ENCODE measurements around the gene TNFRSF18. TPM values are rescaled to one million over a fixed set of nuclear protein-coding genes. Genes with fewer than 3 reads are reported as not detected.
"Not testable (repeated sequence)": the region's sequence is repeated elsewhere in the genome, so short reads cannot be mapped to it uniquely, and the experiment has no call there.

Gene TNFRSF18, protein sequence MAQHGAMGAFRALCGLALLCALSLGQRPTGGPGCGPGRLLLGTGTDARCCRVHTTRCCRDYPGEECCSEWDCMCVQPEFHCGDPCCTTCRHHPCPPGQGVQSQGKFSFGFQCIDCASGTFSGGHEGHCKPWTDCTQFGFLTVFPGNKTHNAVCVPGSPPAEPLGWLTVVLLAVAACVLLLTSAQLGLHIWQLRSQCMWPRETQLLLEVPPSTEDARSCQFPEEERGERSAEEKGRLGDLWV
- total RNA-seq, result not detected

- DNase-seq, result no peak
Observed at GRCh38 chr1:1206376-1206965, at the start of gene TNFRSF18. TSS of gene TNFRSF18 (minus strand) at chr1:1206592. CDS start at chr1:1206571, 21 bp downstream.

DNA sequence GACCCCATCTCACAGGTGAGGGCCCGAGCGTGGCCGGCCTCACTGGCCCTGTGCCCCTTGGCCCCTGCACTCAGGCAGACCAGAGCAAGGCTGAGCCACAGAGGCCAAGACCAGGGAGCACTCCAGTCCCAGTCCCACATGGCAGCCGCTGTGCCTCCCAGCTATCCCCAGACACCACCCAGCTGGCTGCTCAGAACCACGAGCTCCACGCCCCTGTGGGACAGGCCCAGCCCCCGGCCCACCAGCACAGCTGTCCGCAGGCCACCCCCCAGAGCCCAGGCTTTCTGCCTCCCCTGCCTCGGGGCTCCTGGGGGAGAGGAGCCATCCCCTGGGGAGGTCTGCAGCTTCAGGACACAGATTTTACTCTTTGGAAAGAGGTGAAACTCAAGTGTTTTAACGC is 49.2 kb upstream of the TNFRSF18 start:
- DNase-seq, result no peak

- DNase-seq, result no peak
Observed at GRCh38 chr1:1255078-1255477, 48.7 kb upstream of the TNFRSF18 start.

DNA sequence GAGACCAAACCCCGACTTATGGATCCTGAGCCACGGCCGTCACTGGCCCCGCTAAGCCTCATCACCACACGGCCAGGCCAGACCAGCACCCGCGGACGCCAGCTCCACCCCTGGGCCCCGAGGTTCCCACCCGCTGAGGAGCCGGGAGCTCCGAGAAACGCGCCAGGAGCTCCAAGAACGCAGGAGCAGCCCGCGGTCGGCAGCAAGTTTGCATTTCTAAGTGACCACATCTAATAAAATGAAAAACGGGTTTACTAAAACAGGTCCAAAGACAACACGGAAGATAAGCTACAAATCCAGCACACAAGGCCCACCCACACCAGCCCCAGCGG is 48.2 kb upstream of the TNFRSF18 start:
- DNase-seq, result no peak

DNA sequence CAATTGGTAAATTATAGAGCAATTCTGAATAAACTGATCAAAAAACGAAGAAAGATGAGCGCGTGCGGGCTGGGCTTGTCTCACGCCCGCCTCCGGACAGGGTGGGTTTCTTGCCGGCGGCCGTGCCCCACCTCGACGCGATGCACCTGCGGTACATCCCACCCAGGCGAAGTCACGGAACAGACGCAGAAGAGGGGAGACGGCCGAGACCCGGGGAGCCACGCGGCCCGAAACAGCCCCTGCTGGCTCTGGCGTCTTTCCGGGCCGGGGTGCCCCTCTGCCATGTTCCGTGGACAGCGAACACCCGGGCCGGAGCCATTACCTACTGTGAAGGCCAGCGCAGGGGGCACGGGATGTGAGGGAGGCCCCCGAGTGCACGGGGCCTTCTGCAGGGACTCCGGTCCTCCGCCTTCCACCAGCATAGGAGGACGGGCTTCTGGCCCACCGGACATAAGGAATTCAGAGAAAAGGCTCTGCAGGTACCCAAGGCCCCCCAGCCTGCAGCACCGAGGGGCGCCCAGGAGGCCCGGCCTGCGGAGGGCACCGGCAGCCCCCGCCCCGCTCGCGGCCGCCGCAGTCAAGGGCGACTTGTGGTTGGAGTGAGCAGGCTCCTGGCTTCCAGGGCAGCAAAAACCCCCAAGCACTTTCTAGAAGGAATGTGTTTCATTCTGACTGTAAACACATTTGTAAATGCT is 47.7 kb upstream of the TNFRSF18 start:
- no peak for DNase-seq

DNA sequence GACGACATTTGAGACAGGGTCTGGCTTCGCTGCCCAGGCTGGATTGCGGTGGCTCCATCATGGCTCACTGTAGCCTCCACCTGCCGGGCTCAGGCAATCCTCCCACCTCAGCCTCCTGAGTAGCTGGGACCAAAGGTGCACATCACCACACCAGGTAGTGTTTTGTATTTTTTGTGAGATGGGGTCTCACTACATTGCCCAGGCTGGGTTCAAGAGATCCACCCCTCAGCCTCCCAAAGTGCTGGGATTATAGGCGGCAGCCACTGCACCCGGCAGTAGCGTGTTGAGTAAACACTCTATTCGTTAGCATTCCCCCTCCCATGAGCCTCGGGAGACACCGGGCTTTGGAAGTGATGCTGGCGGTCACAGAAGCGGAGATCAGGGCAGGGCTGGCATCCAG is 46.9 kb upstream of the TNFRSF18 start:
- DNase-seq, result no peak

DNA sequence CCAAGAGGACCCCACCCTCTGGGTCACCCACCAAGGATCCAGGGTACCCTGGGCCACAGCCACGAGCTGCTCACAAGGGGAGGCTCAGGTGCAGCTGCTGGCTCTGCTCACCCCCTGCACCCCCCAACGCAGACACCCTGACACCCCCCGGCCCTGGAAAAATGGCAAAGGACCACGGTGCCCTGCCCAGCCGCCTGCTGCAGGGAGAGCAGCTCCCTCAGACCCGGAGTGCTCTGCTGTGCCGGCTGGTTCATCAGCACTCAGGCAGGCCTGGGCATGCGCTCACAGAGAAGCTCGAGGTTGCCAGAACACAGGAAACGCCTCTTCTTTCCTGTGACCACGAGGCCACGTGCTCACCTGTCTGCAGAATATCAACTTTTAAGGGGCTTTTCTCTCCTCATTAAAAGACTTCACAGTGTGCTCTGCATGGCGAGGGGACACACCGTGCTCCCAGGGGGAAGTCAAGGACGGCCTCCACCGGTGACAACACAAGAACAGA is 44.4 kb upstream of the TNFRSF18 start:
- DNase-seq, result no peak

DNA sequence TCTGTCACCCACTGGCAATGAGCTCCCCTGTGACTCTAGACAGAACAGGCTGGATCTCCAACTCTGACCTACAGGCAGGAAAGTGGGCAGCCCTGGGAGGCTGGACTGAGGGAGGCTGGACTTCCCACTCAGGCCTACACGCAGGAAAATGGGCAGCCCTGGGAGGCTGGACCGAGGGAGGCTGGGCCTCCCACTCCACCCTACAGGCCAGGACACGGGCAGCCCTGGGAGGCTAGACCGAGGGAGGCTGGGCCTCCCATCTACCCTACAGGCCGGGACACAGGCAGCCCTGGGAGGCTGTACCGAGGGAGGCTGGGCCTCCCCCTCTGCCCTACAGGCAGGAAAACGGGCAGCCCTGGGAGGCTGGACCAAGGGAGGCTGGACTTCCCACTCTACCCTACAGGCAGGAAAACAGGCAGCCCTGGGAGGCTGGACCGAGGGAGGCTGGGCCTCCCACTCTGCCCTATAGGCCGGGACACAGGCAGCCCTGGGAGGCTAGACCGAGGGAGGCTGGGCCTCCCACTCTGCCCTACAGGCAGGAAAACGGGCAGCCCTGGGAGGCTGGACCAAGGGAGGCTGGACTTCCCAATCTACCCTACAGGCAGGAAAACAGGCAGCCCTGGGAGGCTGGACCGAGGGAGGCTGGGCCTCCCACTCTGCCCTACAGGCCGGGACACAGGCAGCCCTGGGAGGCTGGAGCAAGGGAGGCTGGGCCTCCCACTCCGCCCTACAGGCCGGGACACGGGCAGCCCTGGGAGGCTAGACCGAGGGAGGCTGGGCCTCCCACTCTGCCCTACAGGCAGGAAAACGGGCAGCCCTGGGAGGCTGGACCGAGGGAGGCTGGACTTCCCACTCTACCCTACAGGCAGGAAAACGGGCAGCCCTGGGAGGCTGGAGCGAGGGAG is 41.9 kb upstream of the TNFRSF18 start:
- not testable (repeated sequence) for DNase-seq

- DNase-seq, result no peak
Observed at GRCh38 chr1:1247341-1247913, 41.0 kb upstream of the TNFRSF18 start.

GRCh38 chr1:1246577-1247340 is 40.4 kb upstream of the TNFRSF18 start, which contains the start of gene C1QTNF12:
TSS of gene C1QTNF12 (minus strand) at chr1:1246722. CDS start at chr1:1246690, 32 bp downstream.
- no peak for DNase-seq

DNA sequence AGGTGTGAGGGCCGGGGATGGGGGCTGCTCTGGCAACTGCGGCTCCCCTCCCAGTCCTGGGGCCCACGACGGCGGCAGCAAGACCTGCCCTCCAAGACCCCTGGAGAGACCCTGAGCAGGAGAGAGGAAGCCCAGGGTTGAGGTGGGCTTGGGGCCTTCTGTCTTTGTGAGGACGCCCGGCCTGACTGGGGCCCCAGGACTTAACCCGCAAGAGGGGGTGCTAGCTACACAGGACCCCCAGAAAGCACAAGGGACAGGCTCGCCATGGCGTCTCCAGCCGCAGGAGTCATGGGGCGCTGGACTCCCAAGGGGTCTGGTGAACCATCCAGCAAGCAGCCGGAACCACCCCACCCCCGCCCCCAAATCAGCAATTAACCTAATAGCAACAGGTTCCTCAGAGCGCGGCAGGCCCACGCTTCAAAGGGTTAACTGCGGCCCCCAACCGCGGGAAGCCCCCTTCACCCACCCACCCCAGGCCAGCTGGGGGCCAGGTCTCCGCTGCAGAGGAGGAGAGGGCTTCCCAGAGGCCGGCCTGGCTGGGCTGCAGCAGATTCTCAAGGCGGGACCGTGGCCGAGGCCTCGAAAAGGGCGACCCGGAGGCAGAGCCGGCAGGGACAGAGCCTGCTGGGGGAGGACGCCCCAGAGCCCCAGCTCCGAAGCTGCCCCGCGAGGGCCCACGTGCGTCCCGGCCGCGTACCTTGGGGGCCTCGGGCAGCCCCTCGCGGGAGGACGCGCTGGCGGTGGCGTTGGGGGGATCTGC is 39.6 kb upstream of the TNFRSF18 start:
- DNase-seq, result no peak

- DNase-seq, result no peak
Observed at GRCh38 chr1:1245178-1245816, 38.9 kb upstream of the TNFRSF18 start.

DNA sequence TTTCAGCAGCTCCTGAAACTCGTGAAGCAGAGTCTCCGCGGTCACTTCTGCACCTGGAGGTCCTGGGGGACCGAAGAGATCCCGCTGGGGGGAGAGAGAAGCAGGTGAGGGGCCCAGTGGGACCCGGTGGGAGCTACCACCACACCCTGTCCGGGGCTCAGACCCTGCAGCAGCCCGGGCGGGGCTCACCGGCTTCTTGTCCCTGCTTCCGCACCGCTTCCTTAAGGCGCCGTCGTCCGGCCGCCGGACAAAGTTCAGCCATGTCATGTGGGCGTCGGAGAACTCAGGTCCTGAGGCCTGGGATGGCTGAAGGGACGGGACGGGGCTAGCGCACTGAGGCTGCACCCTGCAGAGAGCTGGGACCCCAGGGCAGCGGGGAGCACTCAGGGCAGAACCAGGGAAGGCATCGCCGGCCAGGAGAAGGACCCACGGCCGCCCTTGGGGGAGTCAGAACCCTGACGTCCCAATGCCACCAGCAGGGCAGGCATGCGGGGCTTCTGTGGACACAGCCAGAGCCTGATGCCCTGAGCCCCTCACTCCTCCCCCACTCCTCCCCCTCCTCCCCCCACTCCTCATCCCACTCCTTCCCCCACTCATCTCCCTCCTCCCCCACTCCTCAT is 37.9 kb upstream of the TNFRSF18 start:
- no peak for DNase-seq

GRCh38 chr1:1243807-1244191 is 37.4 kb upstream of the TNFRSF18 start:
- DNase-seq, result no peak

DNA sequence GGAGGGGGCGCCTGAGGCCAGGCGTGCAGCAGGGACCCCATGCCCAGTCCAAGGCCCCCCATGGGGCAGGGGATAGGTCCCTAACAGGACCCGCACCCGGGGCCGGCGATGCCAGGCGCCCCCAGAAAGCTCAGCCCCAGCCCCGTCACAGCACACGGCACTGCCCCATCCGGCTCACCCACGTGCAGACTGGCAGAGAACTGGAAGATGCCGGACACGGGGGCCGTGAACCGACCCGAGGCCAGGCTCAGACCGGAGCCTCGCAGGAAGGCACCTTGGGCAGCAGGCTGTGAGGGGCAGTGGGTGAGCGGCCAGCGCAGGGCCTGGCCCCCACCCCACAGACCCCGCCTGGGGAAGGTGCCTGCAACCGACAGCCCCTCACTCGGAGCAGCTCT is 36.9 kb upstream of the TNFRSF18 start:
- no peak for DNase-seq

- DNase-seq, result no peak
Observed at GRCh38 chr1:1242461-1243265, 36.3 kb upstream of the TNFRSF18 start.

- no peak for DNase-seq
Observed at GRCh38 chr1:1241588-1242219, 35.3 kb upstream of the TNFRSF18 start.

Data from occipital lobe (tissue), 2 donors.